ENCODE data around the gene ELMO1. TPM values are rescaled to one million over a fixed set of nuclear protein-coding genes. Genes with fewer than 3 reads are reported as not detected.

Gene ELMO1
- total and polyA plus RNA-seq, 2 of the 13 experiments (the other 11 are each of a cell fraction or from before 2014, with no cell fraction given) = 0.11 to 0.17 TPM

GRCh38 chr7:37484426-37485073 is 35.9 kb upstream of the ELMO1 start:
- Histone ChIP-seq H3K9me3 (ENCODE audit: low read length) (peaks cover 10% of the 10 kb centered on the region; the same call in 1 of the 2 replicates), H3K36me3 (replicated peaks in 1 of 2; ENCODE audit: control insufficient read depth in 1 of 2, insufficient read depth in 2 of 2, low read length in 2 of 2) (no peaks in the 10 kb centered on the region), H3K4me3 (replicated peaks in 1 of 3; ENCODE audit: insufficient read depth in 1 of 3, low read depth in 2 of 3, low read length in 3 of 3) (no peak overlapping the region), H3K27ac (ENCODE audit: extremely low read length, insufficient read depth, low read length) (no peak overlapping the region), H3K79me2 (ENCODE audit: insufficient read depth, low read length) (no peaks in the 10 kb centered on the region), H3K4me1 (ENCODE audit: insufficient read depth, low read length) (no peaks in the 10 kb centered on the region), H3K9ac (ENCODE audit: insufficient read depth, low read depth, low read length) (no peak overlapping the region), H3K4me2 (ENCODE audit: low read depth, low read length) (no peak overlapping the region), H2AFZ (ENCODE audit: low read length) (no peak overlapping the region), H4K20me1 (ENCODE audit: insufficient read depth, low read length) (no peaks in the 10 kb centered on the region), H3K27me3 (ENCODE audit: control insufficient read depth in 1 of 2, insufficient read depth in 2 of 2, low read length in 2 of 2) (no peaks in the 10 kb centered on the region)
- TF ChIP-seq THAP11 (CRISPR knock-in tag; IDR thresholded peaks at IDR 0.05) (no peak), CREB3 (CRISPR knock-in tag; IDR thresholded peaks at IDR 0.05) (no peak), ZNF230 (CRISPR knock-in tag; IDR thresholded peaks at IDR 0.05) (no peak)
- CTCF ChIA-PET (ENCODE audit: low intra/inter-chr PET ratio, low total read pairs) = no interaction called here
- 22% methylated on average over 5 of the region's 6 CpGs for WGBS (ENCODE audit: low lambda C conversion rate)
- in situ Hi-C loops (cut with HindIII; ENCODE audit: extremely low pct_ligation_motif_present, low pct_unique_long_range_greater_than_20kb) = no loop called here
- ATAC-seq = no peak
- POLR2A ChIA-PET = no interaction called here
- intact Hi-C loops (cut with micrococcal nuclease; ENCODE audit: unreplicated experiment) = no loop called here
- no peak for DNase-seq (ENCODE audit: low spot score)
- BruUV-seq (replicated peaks) = no TSS peak
- FAIRE-seq = no peak

GRCh38 chr7:37483627-37484026 is 35.0 kb upstream of the ELMO1 start:
- peaks cover 10% of the 10 kb centered on the region; the same call in 1 of the 2 replicates for H3K9me3 ChIP-seq (ENCODE audit: low read length)
- no peak overlapping the region for H3K9ac ChIP-seq (ENCODE audit: insufficient read depth, low read depth, low read length)
- H3K4me3 ChIP-seq (replicated peaks in 1 of 3; ENCODE audit: insufficient read depth in 1 of 3, low read depth in 2 of 3, low read length in 3 of 3) = no peak overlapping the region
- no peaks in the 10 kb centered on the region for H3K4me1 ChIP-seq (ENCODE audit: insufficient read depth, low read length)
- DNase-seq (ENCODE audit: low spot score) = no peak
- CTCF ChIA-PET (ENCODE audit: low intra/inter-chr PET ratio, low total read pairs) = no interaction called here
- H3K79me2 ChIP-seq (ENCODE audit: insufficient read depth, low read length) = no peaks in the 10 kb centered on the region
- BruUV-seq (replicated peaks) = no TSS peak
- no peaks in the 10 kb centered on the region for H4K20me1 ChIP-seq (ENCODE audit: insufficient read depth, low read length)
- FAIRE-seq = no peak
- in situ Hi-C loops (cut with HindIII; ENCODE audit: extremely low pct_ligation_motif_present, low pct_unique_long_range_greater_than_20kb) (no loop called here), intact Hi-C loops (cut with micrococcal nuclease; ENCODE audit: unreplicated experiment) (no loop called here)
- H2AFZ ChIP-seq (ENCODE audit: low read length) = no peak overlapping the region
- POLR2A ChIA-PET = no interaction called here
- no peak overlapping the region for H3K27ac ChIP-seq (ENCODE audit: extremely low read length, insufficient read depth, low read length)
- 63% methylated on average over 3 of the region's 3 CpGs for WGBS (ENCODE audit: low lambda C conversion rate)
- no peak for ATAC-seq
- no peaks in the 10 kb centered on the region for H3K36me3 ChIP-seq (replicated peaks in 1 of 2; ENCODE audit: control insufficient read depth in 1 of 2, insufficient read depth in 2 of 2, low read length in 2 of 2)
- no peak overlapping the region for H3K4me2 ChIP-seq (ENCODE audit: low read depth, low read length)
- H3K27me3 ChIP-seq (ENCODE audit: control insufficient read depth in 1 of 2, insufficient read depth in 2 of 2, low read length in 2 of 2) = no peaks in the 10 kb centered on the region
- TF ChIP-seq ZNF317 (CRISPR knock-in tag; IDR thresholded peaks at IDR 0.05) = no peak
- no peak for TF ChIP-seq BRD4 (CRISPR knock-in tag; IDR thresholded peaks at IDR 0.05)
- TF ChIP-seq ZNF362 (CRISPR knock-in tag; IDR thresholded peaks at IDR 0.05; ENCODE audit: borderline replicate concordance) = no peak
- TF ChIP-seq ZNF432 (CRISPR knock-in tag; IDR thresholded peaks at IDR 0.05; ENCODE audit: borderline replicate concordance) = no peak
- TF ChIP-seq ZNF674 (CRISPR knock-in tag; IDR thresholded peaks at IDR 0.05; ENCODE audit: low read depth) = no peak
- TF ChIP-seq CHD4 (IDR thresholded peaks at IDR 0.05; ENCODE audit: borderline replicate concordance, low read length) = no peak
- TF ChIP-seq PLRG1 (conservative IDR thresholded peaks at IDR 0.05) = no peak
- TF ChIP-seq ZBTB42 (CRISPR knock-in tag; IDR thresholded peaks at IDR 0.05) = no peak
- no peak for TF ChIP-seq EEA1 (CRISPR knock-in tag; IDR thresholded peaks at IDR 0.05; ENCODE audit: borderline replicate concordance)
- TF ChIP-seq RAD21 (CRISPR knock-in tag; IDR thresholded peaks at IDR 0.05) = no peak
- TF ChIP-seq RFXANK (CRISPR knock-in tag; IDR thresholded peaks at IDR 0.05) = no peak
- no peak for TF ChIP-seq ZNF292 (CRISPR knock-in tag; IDR thresholded peaks at IDR 0.05; ENCODE audit: borderline replicate concordance, low read depth)
- TF ChIP-seq ATF7 (IDR thresholded peaks at IDR 0.05) = no peak
- TF ChIP-seq ATF7 (CRISPR knock-in tag; IDR thresholded peaks at IDR 0.05) = no peak
- no peak for TF ChIP-seq ZMYM3 (CRISPR knock-in tag; IDR thresholded peaks at IDR 0.05)
- no peak for TF ChIP-seq SOX13 (IDR thresholded peaks at IDR 0.05)
- TF ChIP-seq SOX13 (CRISPR knock-in tag; conservative IDR thresholded peaks at IDR 0.05 in 1 of 2, IDR thresholded peaks at IDR 0.05 in 1 of 2) = no peak

Measured in HepG2 (cell line).